A549 (cell line): ENCODE data around the gene ATG2A. TPM values are rescaled to one million over a fixed set of nuclear protein-coding genes. Genes with fewer than 3 reads are reported as not detected.

Experiments used
- ATAC-seq, 2 experiments: fragments of 200-7000 bp in 1 of 2; fragments of >200 bp in 1 of 2; cut with Nextera tagmentation in 1 of 2; cut with Tn5 transposase in 1 of 2; 3 replicates each; pipeline versions ENCODE4 v1.8.0 to v1.9.1; 2018 to 2020; ENCODE audit warnings: mild to moderate bottlenecking in 1 of 2, moderate library complexity in 1 of 2
- CTCF ChIA-PET: fragments of 300-600 bp; sonication (Branson Sonifier 250); formaldehyde crosslinking; extraction: SDS; loops from one replicate; lab custom pipeline; 2021; ENCODE audit warnings: antibody characterized with exemption, inconsistent platforms; lab: Yijun Ruan, JAX
- POLR2A ChIA-PET: fragments of 350-600 bp; formaldehyde crosslinking; extraction: SDS; loops from one replicate; lab custom pipeline; 2021; ENCODE audit warnings: antibody characterized with exemption, inconsistent platforms; lab: Yijun Ruan, JAX
- DNase-seq, 2 experiments: peaks; one replicate each; pipeline versions ENCODE4 v3.0.0 to v3.0.0-alpha.2; 2011 to 2016; ENCODE audit warnings: low read depth in 1 of 2, low spot score in 1 of 2
- FAIRE-seq: peaks from 2 replicates; lab custom pipeline; 2011; peaks lifted over from hg19 to GRCh38; lab: Jason Lieb, UNC
- H3K27ac ChIP-seq, 2 experiments: fragments of >200 bp; sonication (Bioruptor Twin); formaldehyde crosslinking; 3 replicates each; pipeline ENCODE4 v1.5.1; 2016 to 2017
- H3K4me1 ChIP-seq: fragments of >200 bp; sonication (Bioruptor Twin); formaldehyde crosslinking; 3 replicates; pipeline ENCODE4 v1.6.1; 2016
- H3K4me2 ChIP-seq: fragments of >200 bp; sonication (Bioruptor Twin); formaldehyde crosslinking; 3 replicates; pipeline ENCODE4 v1.6.1; 2016
- H3K4me3 ChIP-seq: fragments of >200 bp; sonication (Bioruptor Twin); formaldehyde crosslinking; 3 replicates; pipeline ENCODE4 v1.5.1; 2016
- H3K9me3 ChIP-seq: fragments of >200 bp; sonication (Bioruptor Twin); formaldehyde crosslinking; 3 replicates; pipeline ENCODE4 v1.6.1; 2016
- CBX2 ChIP-seq: fragments of 200-600 bp; sonication (generic); IDR thresholded peaks from 2 replicates; pipeline ENCODE4 v1.6.1; 2016; ENCODE audit warnings: low read depth, mild to moderate bottlenecking, borderline replicate concordance
- CHD4 ChIP-seq: fragments of 200-600 bp; sonication (generic); IDR thresholded peaks from 2 replicates; pipeline ENCODE4 v1.6.1; 2016; ENCODE audit warnings: antibody characterized with exemption, mild to moderate bottlenecking, borderline replicate concordance
- EP300 ChIP-seq, 2 experiments: fragments of >200 bp; sonication (Bioruptor Twin); formaldehyde crosslinking; IDR thresholded peaks; 2 replicates in 1 of 2; 3 replicates in 1 of 2; pipeline ENCODE4 v1.6.1; 2016 to 2017
- ESRRA ChIP-seq: fragments of 150-350 bp; IDR thresholded peaks from 2 replicates; pipeline ENCODE4 v1.6.1; 2014; ENCODE audit warnings: mild to moderate bottlenecking, low read length, borderline replicate concordance
- FOXS1 ChIP-seq: fragments of 250-450 bp; sonication (Bioruptor Pico); IDR thresholded peaks from 2 replicates; pipeline ENCODE4 v1.5.0; 2020; ENCODE audit warnings: mild to moderate bottlenecking, moderate library complexity
- GATA3 ChIP-seq: IDR thresholded peaks from 2 replicates; pipeline ENCODE4 v1.6.1; 2012; ENCODE audit warnings: borderline replicate concordance
- HDAC2 ChIP-seq: fragments of 200-600 bp; sonication (generic); IDR thresholded peaks from 2 replicates; pipeline ENCODE4 v1.6.1; 2016
- HES2 ChIP-seq: fragments of >200 bp; sonication (Bioruptor Twin); formaldehyde crosslinking; IDR thresholded peaks from 2 replicates; pipeline ENCODE4 v1.6.1; 2016
- HOXB13 ChIP-seq: fragments of 250-450 bp; sonication (Bioruptor Pico); IDR thresholded peaks from 2 replicates; pipeline ENCODE4 v1.5.0; 2020; ENCODE audit warnings: low read depth, mild to moderate bottlenecking, moderate library complexity
- JUN ChIP-seq, 2 experiments: fragments of >200 bp; sonication (Bioruptor Twin); formaldehyde crosslinking; IDR thresholded peaks; 2 replicates in 1 of 2; 3 replicates in 1 of 2; pipeline ENCODE4 v1.6.1; 2016 to 2017
- MAX ChIP-seq: IDR thresholded peaks from 2 replicates; pipeline ENCODE4 v1.6.1; 2012
- NPAS2 ChIP-seq: fragments of 250-450 bp; sonication (Bioruptor Pico); IDR thresholded peaks from 2 replicates; pipeline ENCODE4 v1.8.0; 2022; ENCODE audit warnings: mild to moderate bottlenecking, moderate library complexity, borderline replicate concordance
- PHF8 ChIP-seq: fragments of 200-600 bp; sonication (generic); IDR thresholded peaks from 2 replicates; pipeline ENCODE4 v1.6.1; 2016; ENCODE audit warnings: low read depth, mild to moderate bottlenecking, antibody characterized with exemption, moderate library complexity, borderline replicate concordance
- REST ChIP-seq: fragments of 200-600 bp; sonication (generic); IDR thresholded peaks from 2 replicates; pipeline ENCODE4 v1.6.1; 2016; ENCODE audit warnings: antibody characterized with exemption, mild to moderate bottlenecking, moderate library complexity
- RFX5 ChIP-seq: fragments of 450-650 bp; IDR thresholded peaks from 2 replicates; pipeline ENCODE4 v1.7.1; 2014; ENCODE audit warnings: antibody characterized with exemption, mild to moderate bottlenecking, moderate library complexity
- SREBF2 ChIP-seq: fragments of 450-650 bp; IDR thresholded peaks from 2 replicates; pipeline ENCODE4 v1.6.1; 2014; ENCODE audit warnings: mild to moderate bottlenecking, moderate library complexity
- ZNF302 ChIP-seq: fragments of 250-450 bp; sonication (Bioruptor Pico); IDR thresholded peaks from 2 replicates; pipeline ENCODE4 v1.9.0; 2021; ENCODE audit warnings: inconsistent platforms, mild to moderate bottlenecking, moderate library complexity
- WGBS: methylation state at CpG from one replicate; pipeline ENCODE4 v1.1.6; 2017; ENCODE audit errors: missing lambda C conversion rate; 5-methylcytosine and 5-hydroxymethylcytosine counted together
- polyA plus RNA-seq, 4 experiments: library from polyadenylated mRNA; depleted of rRNA in 3 of 4; stranded (reverse); fragments of >200 nt; fragmentation: RNase III in 1 of 4; extraction: RNeasy Plus Mini Kit Qiagen cat#74134 plus additional on column Dnase treatment in 1 of 4; gene quantifications; 2 replicates in 3 of 4; 3 replicates in 1 of 4; pipeline ENCODE4 v1.2.3, GENCODE V29; 2011 to 2017
- TF ChIP-seq, protein P1 (sequence below): fragments of 450-650 bp; IDR thresholded peaks from 2 replicates; pipeline ENCODE4 v1.6.1; 2014; ENCODE audit warnings: antibody characterized with exemption
- TF ChIP-seq, protein P2 (sequence below): fragments of 150-350 bp; IDR thresholded peaks from 2 replicates; pipeline ENCODE4 v1.6.1; 2014; ENCODE audit warnings: low read depth, mild to moderate bottlenecking, low read length

Gene ATG2A
- polyA plus RNA-seq, 2 of the 4 experiments (the other 2 are of a cell fraction), result 3.1 to 13.4 TPM

DNA sequence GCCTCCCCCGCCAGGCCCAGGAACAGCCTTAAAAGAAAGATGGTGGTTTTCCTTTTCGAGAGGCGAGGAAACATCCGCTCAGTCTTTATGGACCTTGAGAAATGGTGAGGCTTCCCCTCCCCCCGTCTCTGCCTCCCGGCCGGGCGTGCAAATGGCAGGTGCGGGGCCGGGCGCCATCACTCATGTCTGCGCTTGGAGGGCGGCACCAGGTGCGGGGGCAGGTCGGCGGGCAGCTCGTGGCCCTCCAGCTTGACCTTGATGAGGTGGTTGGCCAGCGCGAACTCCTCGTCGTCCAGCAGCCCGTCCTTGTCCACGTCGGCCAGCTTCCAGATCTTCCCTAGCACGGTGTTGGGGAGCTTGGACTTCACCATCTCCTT, 62.9 kb downstream of the ATG2A start:
- CTCF ChIA-PET, result interaction anchor here (0.9 to 39.4 kb wide), 8 partner anchors 6 to 461 kb away, joined by 3 to 1607 read pairs (median 12); partner anchors contain the start of genes ARL2, CDC42BPG and EHD1
- H3K4me3 ChIP-seq, result no peak overlapping the region; the same call in 2 of the 3 replicates
- no peaks in the 10 kb centered on the region for H3K9me3 ChIP-seq

DNA sequence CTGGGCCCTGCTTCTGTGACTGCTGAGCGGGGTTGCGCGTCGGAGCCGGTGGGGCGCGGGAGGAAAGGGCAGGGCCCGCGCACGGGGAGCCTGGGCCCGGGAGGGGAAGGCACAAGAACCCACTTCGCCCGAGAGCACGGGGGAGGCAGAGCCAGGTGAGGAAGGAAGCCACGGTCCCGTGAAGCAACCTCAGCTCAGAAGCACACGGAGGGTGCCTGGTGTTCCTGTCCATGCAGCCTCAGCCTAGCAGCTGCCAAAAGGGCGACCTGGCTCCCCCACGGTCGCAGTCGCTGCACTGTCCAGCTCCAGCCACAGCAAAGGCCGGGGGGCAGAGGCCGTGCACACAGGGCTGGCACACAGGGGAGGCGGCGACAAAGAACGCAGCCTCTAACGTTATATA, 63.3 kb downstream of the ATG2A start:
- POLR2A ChIA-PET, result interaction anchor here (1.1 to 2.3 kb wide), 2 partner anchors 26 to 75 kb away, joined by 3 to 7 read pairs; partner anchors contain the start of gene SF1
- Histone ChIP-seq H3K9me3 (no peaks in the 10 kb centered on the region), H3K4me3 (no peak overlapping the region), H3K4me2 (peak overlapping the region; percentile 78; the same call in 2 of the 3 replicates), H3K4me1 (peaks cover 88% of the 10 kb centered on the region), H3K27ac (peak overlapping the region; percentile 91 to 92)
- CTCF ChIA-PET, result interaction anchor here (0.5 to 39.4 kb wide), 10 partner anchors 6 to 461 kb away, joined by 3 to 1607 read pairs (median 4); partner anchors contain the start of genes ARL2, CDC42BPG and EHD1
- no peak for TF ChIP-seq HDAC2
- TF ChIP-seq, protein P1, sequence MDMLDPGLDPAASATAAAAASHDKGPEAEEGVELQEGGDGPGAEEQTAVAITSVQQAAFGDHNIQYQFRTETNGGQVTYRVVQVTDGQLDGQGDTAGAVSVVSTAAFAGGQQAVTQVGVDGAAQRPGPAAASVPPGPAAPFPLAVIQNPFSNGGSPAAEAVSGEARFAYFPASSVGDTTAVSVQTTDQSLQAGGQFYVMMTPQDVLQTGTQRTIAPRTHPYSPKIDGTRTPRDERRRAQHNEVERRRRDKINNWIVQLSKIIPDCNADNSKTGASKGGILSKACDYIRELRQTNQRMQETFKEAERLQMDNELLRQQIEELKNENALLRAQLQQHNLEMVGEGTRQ, result no peak
- TF ChIP-seq CBX2, result no peak
- no peak for TF ChIP-seq HES2
- no peak for TF ChIP-seq FOXS1 (CRISPR knock-in tag)
- no peak for TF ChIP-seq GATA3
- no peak for TF ChIP-seq HOXB13 (CRISPR knock-in tag)
- no peak for TF ChIP-seq PHF8
- no peak for TF ChIP-seq RFX5
- no peak for TF ChIP-seq ZNF302 (CRISPR knock-in tag)
- TF ChIP-seq, protein P2, sequence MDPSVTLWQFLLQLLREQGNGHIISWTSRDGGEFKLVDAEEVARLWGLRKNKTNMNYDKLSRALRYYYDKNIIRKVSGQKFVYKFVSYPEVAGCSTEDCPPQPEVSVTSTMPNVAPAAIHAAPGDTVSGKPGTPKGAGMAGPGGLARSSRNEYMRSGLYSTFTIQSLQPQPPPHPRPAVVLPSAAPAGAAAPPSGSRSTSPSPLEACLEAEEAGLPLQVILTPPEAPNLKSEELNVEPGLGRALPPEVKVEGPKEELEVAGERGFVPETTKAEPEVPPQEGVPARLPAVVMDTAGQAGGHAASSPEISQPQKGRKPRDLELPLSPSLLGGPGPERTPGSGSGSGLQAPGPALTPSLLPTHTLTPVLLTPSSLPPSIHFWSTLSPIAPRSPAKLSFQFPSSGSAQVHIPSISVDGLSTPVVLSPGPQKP, result no peak
- no peak for DNase-seq
- 88% methylated on average over 27 of the region's 27 CpGs for WGBS
- no peak for ATAC-seq
- FAIRE-seq, result no peak

More for the DNA sequence above, 62.9 kb downstream of the ATG2A start:
- TF ChIP-seq CHD4 (no peak), REST (no peak), JUN (IDR thresholded peaks at IDR 0.05) (no peak), RFX5 (no peak), ESRRA (no peak), NPAS2 (CRISPR knock-in tag) (no peak), EP300 (IDR thresholded peaks at IDR 0.05) (no peak), MAX (no peak), SREBF2 (no peak)
- TF ChIP-seq, protein P2, result no peak
- DNase-seq (no peak), FAIRE-seq (no peak), ATAC-seq (no peak)
- Histone ChIP-seq H3K4me2 (peak overlapping the region; percentile 78), H3K27ac (peak overlapping the region; percentile 91 to 92), H3K4me1 (peaks cover 84% of the 10 kb centered on the region)
- POLR2A ChIA-PET, result interaction anchor here (0.9 to 2.3 kb wide), 3 partner anchors 36 to 76 kb away, joined by 4 to 7 read pairs (median 4); partner anchors contain the start of genes PPP2R5B and SF1
- WGBS, result 92% methylated on average over 18 of the region's 25 CpGs
